ENCODE data around the gene SLC30A2. TPM values are rescaled to one million over a fixed set of nuclear protein-coding genes. Genes with fewer than 3 reads are reported as not detected.

The SLC30A2 gene
- total RNA-seq, 1 donor from 2014 or later = 5.0 TPM

GRCh38 chr1:25990251-25990650, 55.7 kb downstream of the SLC30A2 start:
- intact Hi-C loops (cut with DNase I) = no loop called here
- DNase-seq (ENCODE audit: low spot score) = no peak

GRCh38 chr1:25989440-25990234, 56.3 kb downstream of the SLC30A2 start:
- DNase-seq (ENCODE audit: low spot score) = no peak
- intact Hi-C loops (cut with DNase I) = no loop called here

GRCh38 chr1:25987951-25988350, 58.0 kb downstream of the SLC30A2 start:
- no peak for DNase-seq (ENCODE audit: low spot score)
- intact Hi-C loops (cut with DNase I) = no loop called here

Other genes with a start within 250 kb of the SLC30A2 start
- 53.0 TPM for gene SELENON, start 245.9 kb downstream of the SLC30A2 start, total RNA-seq
- gene MTFR1L, start 226.2 kb downstream of the SLC30A2 start, total RNA-seq = 187 TPM
- gene AUNIP, start 186.7 kb downstream of the SLC30A2 start, total RNA-seq = not detected
- 2.4 TPM for gene PAQR7, start 170.4 kb downstream of the SLC30A2 start, total RNA-seq
- 55.4 TPM for gene STMN1, start 139.7 kb downstream of the SLC30A2 start, total RNA-seq
- gene PAFAH2, start 48.1 kb downstream of the SLC30A2 start, total RNA-seq = 18.5 TPM
- gene EXTL1, start 24.3 kb downstream of the SLC30A2 start, total RNA-seq = 9.2 TPM
- gene TRIM63, start 21.5 kb upstream of the SLC30A2 start, total RNA-seq = 123 TPM
- gene PDIK1L, start 65.7 kb upstream of the SLC30A2 start, total RNA-seq = 3.5 TPM
- 3.8 TPM for gene FAM110D, start 113.0 kb upstream of the SLC30A2 start, total RNA-seq
- gene C1orf232, start 122.8 kb upstream of the SLC30A2 start, total RNA-seq = not detected
- gene ZNF593, start 123.8 kb upstream of the SLC30A2 start, total RNA-seq = 23.2 TPM
- gene ZNF593OS, start 125.7 kb upstream of the SLC30A2 start, total RNA-seq = not detected
- 2.9 TPM for gene CNKSR1, start 131.4 kb upstream of the SLC30A2 start, total RNA-seq
- gene CATSPER4, start 144.5 kb upstream of the SLC30A2 start, total RNA-seq = not detected
- 25.8 TPM for gene CEP85, start 188.1 kb upstream of the SLC30A2 start, total RNA-seq
- gene SH3BGRL3, start 234.0 kb upstream of the SLC30A2 start, total RNA-seq = 55.0 TPM